ENCODE results near the gene ZNF578.

GRCh38 chr19:52535771-52536447 lies 82.6 kb downstream of the ZNF578 start:
- TF ChIP-seq EZH2phosphoT487 (IDR thresholded peaks at IDR 0.05; ENCODE audit: insufficient read depth, low read depth) (no peak), EZH2 (IDR thresholded peaks at IDR 0.05; ENCODE audit: insufficient read depth, poor library complexity, severe bottlenecking) (no peak)

Data from GM23248 (cell line).